Upper lobe of left lung (tissue), 6 donors: Measurements from ENCODE around the gene SLC29A1. TPM values are rescaled to one million over a fixed set of nuclear protein-coding genes. Genes with fewer than 3 reads are reported as not detected.

Experiments used
- ATAC-seq, 2 donors: fragments of 200-7000 bp; cut with Tn5 transposase; one replicate each; pipeline ENCODE4 v1.9.1; 2022; ENCODE audit warnings: mild to moderate bottlenecking in 2 of 2, moderate library complexity in 2 of 2; ENCODE audit not compliant: low FRiP score in 2 of 2
- DNase-seq, 2 donors: peaks; one replicate each; pipeline ENCODE4 v3.0.0-alpha.2; 2019 to 2020
- H3K27ac ChIP-seq, 4 donors: fragments of 200-600 bp; sonication (generic); one replicate each; pipeline ENCODE4 v1.5.1; 2016 to 2019
- H3K27me3 ChIP-seq, 4 donors: fragments of 200-600 bp; sonication (generic); one replicate each; pipeline ENCODE4 v1.5.1; 2017 to 2019
- H3K36me3 ChIP-seq, 4 donors: fragments of 200-600 bp; sonication (generic); one replicate each; pipeline ENCODE4 v1.5.1; 2016 to 2019
- H3K4me1 ChIP-seq, 4 donors: fragments of 200-600 bp; sonication (generic); one replicate each; pipeline ENCODE4 v1.5.1; 2018 to 2019
- H3K4me3 ChIP-seq, 4 donors: fragments of 200-600 bp; sonication (generic); one replicate each; pipeline ENCODE4 v1.5.1; 2017 to 2019; ENCODE audit warnings: mild to moderate bottlenecking in 2 of 4, moderate library complexity in 1 of 4
- H3K9me3 ChIP-seq, 4 donors: fragments of 200-600 bp; sonication (generic); one replicate each; pipeline ENCODE4 v1.5.1; 2018 to 2019
- EP300 ChIP-seq, 4 donors: sonication (generic); formaldehyde crosslinking; IDR thresholded peaks; one replicate each; pipeline ENCODE4 v1.5.1; 2017; ENCODE audit warnings: antibody characterized with exemption in 4 of 4, control low read depth in 2 of 4
- POLR2A ChIP-seq, 4 donors: fragments of 450-650 bp; IDR thresholded peaks; one replicate each; pipeline ENCODE4 v1.5.1; 2016 to 2017; ENCODE audit warnings: antibody characterized with exemption in 4 of 4, mild to moderate bottlenecking in 2 of 4
- POLR2AphosphoS5 ChIP-seq, 2 donors: sonication (generic); formaldehyde crosslinking; IDR thresholded peaks; one replicate each; pipeline ENCODE4 v1.5.1; 2017; ENCODE audit warnings: antibody characterized with exemption in 2 of 2
- WGBS, 2 donors: methylation state at CpG; one replicate each; pipeline ENCODE4 v1.1.5; 2017 to 2018; 5-methylcytosine and 5-hydroxymethylcytosine counted together
- total RNA-seq, 6 donors: library from RNA; depleted of rRNA in 4 of 6; stranded (reverse); fragments of >200 nt in 4 of 6; gene quantifications; one replicate each; pipeline versions ENCODE4 v1.1.0 to v1.2.1, GENCODE V29; 2016 to 2021
- TF ChIP-seq, protein P1 (sequence below), 6 experiments: fragments of 450-650 bp in 4 of 6; fragments of 200-600 bp in 2 of 6; sonication (generic) in 2 of 6; IDR thresholded peaks; one replicate each; pipeline ENCODE4 v1.5.1; 2016 to 2019; ENCODE audit warnings: antibody characterized with exemption in 6 of 6
- donor health status: DM: no; HTN: no; CAD: no; lungs with moderate emphysema.
- donor health status: DM: no; HTN: yes; CAD: no; lungs with severe emphysema.

Gene SLC29A1
- total RNA-seq, 6 donors from 2014 or later = 38.3 to 93.2 (median 45.8) TPM

DNA sequence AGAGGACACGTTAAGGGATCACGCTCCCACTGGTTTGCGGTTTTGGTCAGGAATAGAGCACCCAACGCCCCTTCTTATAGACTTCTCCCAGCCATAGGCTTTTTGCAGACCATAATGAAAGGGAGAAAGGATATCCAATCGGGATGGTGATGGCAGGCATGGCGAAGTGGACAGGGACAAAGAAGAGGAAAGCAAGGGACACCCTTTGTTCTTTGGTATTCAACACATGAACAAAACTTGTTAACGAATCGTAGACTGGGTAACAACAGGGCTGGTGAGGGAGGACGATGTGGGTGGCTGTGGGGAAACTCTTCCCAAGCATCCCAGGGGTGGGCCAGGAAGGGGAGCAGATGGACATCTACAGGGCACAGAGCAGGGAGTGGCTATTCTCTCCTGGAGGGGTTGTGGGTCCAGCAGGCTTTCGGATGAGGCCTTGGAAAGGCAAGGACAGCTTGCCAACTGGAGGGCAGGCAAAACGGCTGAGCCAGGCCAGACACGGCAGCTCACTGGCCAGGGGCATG lies 22.1 kb downstream of the SLC29A1 start:
- H3K4me1 ChIP-seq = peaks cover 12 to 28% (median 23%) of the 10 kb centered on the region in 4 donors
- ATAC-seq (no peak), DNase-seq (no peak)
- peaks cover 13 to 19% (median 17%) of the 10 kb centered on the region in 4 donors for H3K36me3 ChIP-seq
- WGBS, 2 donors = 76 to 79% methylated on average over 10 to 12 of the region's 12 CpGs
- peak overlapping the region in 3 of 4 donors; percentile 79 to 98 (median 88) for H3K4me3 ChIP-seq
- TF ChIP-seq POLR2AphosphoS5 (IDR thresholded peaks at IDR 0.05) (no peak), EP300 (IDR thresholded peaks at IDR 0.05) (no peak), POLR2A (IDR thresholded peaks at IDR 0.05) (no peak)
- TF ChIP-seq, protein P1, sequence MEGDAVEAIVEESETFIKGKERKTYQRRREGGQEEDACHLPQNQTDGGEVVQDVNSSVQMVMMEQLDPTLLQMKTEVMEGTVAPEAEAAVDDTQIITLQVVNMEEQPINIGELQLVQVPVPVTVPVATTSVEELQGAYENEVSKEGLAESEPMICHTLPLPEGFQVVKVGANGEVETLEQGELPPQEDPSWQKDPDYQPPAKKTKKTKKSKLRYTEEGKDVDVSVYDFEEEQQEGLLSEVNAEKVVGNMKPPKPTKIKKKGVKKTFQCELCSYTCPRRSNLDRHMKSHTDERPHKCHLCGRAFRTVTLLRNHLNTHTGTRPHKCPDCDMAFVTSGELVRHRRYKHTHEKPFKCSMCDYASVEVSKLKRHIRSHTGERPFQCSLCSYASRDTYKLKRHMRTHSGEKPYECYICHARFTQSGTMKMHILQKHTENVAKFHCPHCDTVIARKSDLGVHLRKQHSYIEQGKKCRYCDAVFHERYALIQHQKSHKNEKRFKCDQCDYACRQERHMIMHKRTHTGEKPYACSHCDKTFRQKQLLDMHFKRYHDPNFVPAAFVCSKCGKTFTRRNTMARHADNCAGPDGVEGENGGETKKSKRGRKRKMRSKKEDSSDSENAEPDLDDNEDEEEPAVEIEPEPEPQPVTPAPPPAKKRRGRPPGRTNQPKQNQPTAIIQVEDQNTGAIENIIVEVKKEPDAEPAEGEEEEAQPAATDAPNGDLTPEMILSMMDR (IDR thresholded peaks at IDR 0.05) = no peak
- no peaks in the 10 kb centered on the region for H3K9me3 ChIP-seq
- no peaks in the 10 kb centered on the region for H3K27me3 ChIP-seq
- H3K27ac ChIP-seq = peak overlapping the region; percentile 88 to 99 (median 94)

DNA sequence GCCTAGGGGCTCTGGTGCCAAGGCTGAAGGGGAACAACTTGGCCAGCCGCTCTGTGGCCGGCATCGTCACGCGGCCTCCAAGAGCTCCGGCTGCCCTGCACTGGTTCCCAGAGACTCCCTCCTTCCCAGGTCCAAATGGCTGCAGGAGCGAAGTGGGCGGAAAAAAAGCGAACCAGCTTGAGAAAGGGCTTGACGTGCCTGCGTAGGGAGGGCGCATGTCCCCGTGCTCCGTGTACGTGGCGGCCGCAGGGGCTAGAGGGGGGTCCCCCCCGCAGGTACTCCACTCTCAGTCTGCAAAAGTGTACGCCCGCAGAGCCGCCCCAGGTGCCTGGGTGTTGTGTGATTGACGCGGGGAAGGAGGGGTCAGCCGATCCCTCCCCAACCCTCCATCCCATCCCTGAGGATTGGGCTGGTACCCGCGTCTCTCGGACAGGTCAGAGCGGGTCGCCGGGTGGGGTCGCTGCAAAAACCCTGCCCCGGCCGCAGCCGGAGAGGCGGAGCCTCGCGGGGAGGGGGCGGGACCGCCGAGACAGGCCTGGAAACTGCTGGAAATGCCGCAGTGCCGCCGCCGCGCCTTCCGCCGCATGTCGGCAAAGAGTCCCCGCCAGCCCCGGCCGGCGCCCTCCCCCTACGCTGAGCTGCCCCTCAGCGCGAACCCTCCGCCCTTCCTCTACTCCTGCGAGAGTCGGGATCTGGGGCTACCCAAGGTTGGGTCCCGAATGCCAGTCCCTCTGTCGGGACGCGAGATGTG lies 22.7 kb downstream of the SLC29A1 start:
- Histone ChIP-seq H3K4me1 (peaks cover 15 to 28% (median 23%) of the 10 kb centered on the region in 4 donors), H3K27me3 (no peaks in the 10 kb centered on the region), H3K36me3 (peaks cover 19 to 26% (median 23%) of the 10 kb centered on the region in 4 donors), H3K9me3 (no peaks in the 10 kb centered on the region), H3K4me3 (peak overlapping the region; percentile 79 to 98 (median 87)), H3K27ac (peak overlapping the region; percentile 88 to 99 (median 94))
- DNase-seq (peak; percentile 94 to 99), ATAC-seq (peak; percentile 90 to 92)
- 0 to 2% methylated on average over 9 to 57 of the region's 62 CpGs for WGBS, 2 donors
- TF ChIP-seq, protein P1 (IDR thresholded peaks at IDR 0.05) = peak in 2 of 6 experiments; percentile 27 to 49
- peak in 3 of 4 donors; percentile 19 to 50 (median 47) for TF ChIP-seq POLR2A (IDR thresholded peaks at IDR 0.05)
- peak; percentile 6 to 71 for TF ChIP-seq POLR2AphosphoS5 (IDR thresholded peaks at IDR 0.05)
- peak in 1 of 4 donors; percentile 89 for TF ChIP-seq EP300 (IDR thresholded peaks at IDR 0.05)

DNA sequence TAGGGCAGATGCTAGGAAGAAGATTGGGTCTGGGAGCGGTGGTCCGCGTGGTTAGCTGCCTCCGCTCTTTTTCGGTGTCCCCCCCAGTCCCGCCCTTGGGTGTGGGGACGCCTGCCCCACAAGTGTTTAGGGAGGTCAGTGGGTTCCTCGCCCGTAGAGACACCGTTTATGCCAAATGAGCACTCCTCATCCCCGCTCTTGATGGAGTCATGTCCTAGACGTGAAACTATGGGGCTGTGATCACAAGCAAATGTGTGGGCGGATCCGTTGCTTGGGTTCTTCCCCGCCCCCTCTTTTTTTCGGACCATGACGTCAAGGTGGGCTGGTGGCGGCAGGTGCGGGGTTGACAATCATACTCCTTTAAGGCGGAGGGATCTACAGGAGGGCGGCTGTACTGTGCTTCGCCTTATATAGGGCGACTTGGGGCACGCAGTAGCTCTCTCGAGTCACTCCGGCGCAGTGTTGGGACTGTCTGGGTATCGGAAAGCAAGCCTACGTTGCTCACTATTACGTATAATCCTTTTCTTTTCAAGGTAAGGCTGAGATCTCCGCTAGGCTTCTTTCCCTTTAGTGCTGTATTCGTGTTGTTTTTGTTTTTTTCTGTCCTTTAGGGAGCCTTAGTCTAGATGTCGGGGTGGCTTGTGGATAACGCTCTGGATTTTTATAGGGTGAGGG lies 23.4 kb downstream of the SLC29A1 start, which contains the start of gene HSP90AB1:
HSP90AB1 (plus strand) TSS at position 439 of the 675 bp plus-strand sequence. CDS start 1,529 bp downstream, outside the sequence.
- Histone ChIP-seq H3K9me3 (no peaks in the 10 kb centered on the region), H3K4me3 (peak within 1 kb of the TSS; percentile 79 to 98 (median 87)), H3K27ac (peak within 1 kb of the TSS; percentile 88 to 99 (median 94)), H3K36me3 (peaks cover 25 to 33% (median 30%) of the 10 kb centered on the region in 4 donors), H3K4me1 (peaks cover 15 to 28% (median 23%) of the 10 kb centered on the region in 4 donors), H3K27me3 (no peaks in the 10 kb centered on the region)
- 0 to 1% methylated on average over 23 to 34 of the region's 34 CpGs for WGBS, 2 donors
- peak; percentile 72 to 96 for DNase-seq
- ATAC-seq = peak; percentile 95 to 96
- TF ChIP-seq POLR2AphosphoS5 (IDR thresholded peaks at IDR 0.05) = peak; percentile 99 to 100
- TF ChIP-seq POLR2A (IDR thresholded peaks at IDR 0.05) = peak; percentile 95 to 99 (median 96)
- TF ChIP-seq EP300 (IDR thresholded peaks at IDR 0.05) = peak in 1 of 4 donors; percentile 88
- TF ChIP-seq, protein P1 (IDR thresholded peaks at IDR 0.05) = no peak

DNA sequence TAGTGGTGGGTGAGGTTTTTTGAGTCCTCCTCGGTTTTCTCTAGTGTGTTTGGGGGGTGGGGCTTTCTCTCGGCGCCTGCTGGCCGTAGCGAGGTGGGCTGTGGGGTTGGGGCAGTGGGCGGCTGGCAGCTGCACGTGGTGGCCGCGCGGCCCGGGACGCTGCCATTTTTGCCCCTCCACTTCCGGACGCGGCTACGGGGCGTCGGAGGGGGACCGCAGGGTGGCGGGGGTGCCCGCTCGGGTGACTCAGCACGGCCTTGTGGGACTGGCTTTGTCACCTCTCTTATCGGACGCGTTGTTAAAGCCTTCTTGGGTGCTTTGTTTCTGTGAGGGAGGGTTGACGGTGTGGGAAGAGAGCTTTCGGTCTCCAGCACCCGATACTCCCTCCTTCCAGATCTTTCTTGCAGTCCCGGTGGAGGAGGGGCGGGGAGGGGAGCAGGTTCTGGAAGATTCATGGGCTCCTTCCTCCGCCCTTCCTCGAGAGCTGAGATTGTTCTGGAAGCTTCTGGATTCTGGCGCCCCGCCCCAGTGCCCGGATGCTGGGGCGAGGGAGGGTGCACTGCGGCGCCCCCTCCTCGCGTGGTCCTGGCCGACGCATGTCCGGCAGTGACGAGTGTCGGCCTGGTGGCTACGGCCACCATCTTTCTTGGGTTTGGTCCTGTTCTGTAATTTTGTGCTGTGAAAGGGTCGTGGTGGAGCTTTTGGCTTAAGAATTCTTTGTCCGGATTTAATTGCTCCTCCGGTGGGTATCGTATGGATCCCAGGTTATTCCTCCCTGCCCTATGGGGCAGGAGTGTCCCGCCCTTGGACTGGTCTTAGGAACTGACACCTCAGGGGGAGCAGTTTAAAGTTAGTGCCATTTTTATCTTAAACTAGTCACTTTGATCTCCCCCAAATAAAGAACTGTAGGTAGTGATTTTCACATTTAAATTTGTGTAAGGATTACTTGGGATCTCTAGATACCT lies 24.2 kb downstream of the SLC29A1 start:
- Histone ChIP-seq H3K4me1 (peaks cover 15 to 28% (median 23%) of the 10 kb centered on the region in 4 donors), H3K36me3 (peaks cover 33 to 41% (median 38%) of the 10 kb centered on the region in 4 donors)

More for the DNA sequence above, 24.2 kb downstream of the SLC29A1 start:
- Histone ChIP-seq H3K27me3 (no peaks in the 10 kb centered on the region), H3K9me3 (no peaks in the 10 kb centered on the region), H3K4me3 (peak overlapping the region; percentile 79 to 98 (median 87)), H3K27ac (peak overlapping the region; percentile 88 to 99 (median 94))
- TF ChIP-seq POLR2AphosphoS5 (IDR thresholded peaks at IDR 0.05) (peak; percentile 65 to 82), EP300 (IDR thresholded peaks at IDR 0.05) (no peak)
- TF ChIP-seq, protein P1 (IDR thresholded peaks at IDR 0.05) = no peak
- WGBS, 2 donors = 1% methylated on average over 16 to 32 of the region's 52 CpGs
- ATAC-seq = peak; percentile 70 to 84
- DNase-seq = peak; percentile 77 to 94
